Measurements from ENCODE around the gene SIK2. TPM values are rescaled to one million over a fixed set of nuclear protein-coding genes. Genes with fewer than 3 reads are reported as not detected.

Gene SIK2
- total RNA-seq, 1 donor from 2014 or later, result 14.3 TPM

- peak overlapping the region; percentile 67 for H3K27ac Mint-ChIP-seq (ENCODE audit: unreplicated experiment)
- H3K4me2 ChIP-seq (ENCODE audit: low read length), result peak overlapping the region; percentile 74
- peak overlapping the region; percentile 66 for H3K27ac ChIP-seq (ENCODE audit: low read depth, low read length)
- H3K27me3 Mint-ChIP-seq (ENCODE audit: low read depth, unreplicated experiment), result no peaks in the 10 kb centered on the region
- H3K4me3 ChIP-seq (ENCODE audit: insufficient read depth, low read depth, low read length), result peak overlapping the region; percentile 29
- peaks cover 22% of the 10 kb centered on the region for H3K4me1 Mint-ChIP-seq (ENCODE audit: low read depth, unreplicated experiment)
- no peaks in the 10 kb centered on the region for H4K20me1 ChIP-seq (ENCODE audit: insufficient read depth, low read length)
- H3K9ac ChIP-seq (ENCODE audit: low read length), result peak overlapping the region; percentile 53
- H3K9me3 ChIP-seq (ENCODE audit: insufficient read depth, low read depth, low read length), result no peaks in the 10 kb centered on the region
- no peaks in the 10 kb centered on the region for H3K27me3 ChIP-seq (ENCODE audit: insufficient read depth, low read length)
- no peaks in the 10 kb centered on the region for H3K9me3 Mint-ChIP-seq (ENCODE audit: unreplicated experiment)
- H2AFZ ChIP-seq (ENCODE audit: low read depth, low read length), result peak overlapping the region; percentile 28
- peaks cover 18% of the 10 kb centered on the region for H3K4me1 ChIP-seq (ENCODE audit: insufficient read depth, low read length)
- FAIRE-seq, result no peak
- no peak for TF ChIP-seq EZH2 (IDR thresholded peaks at IDR 0.05; ENCODE audit: insufficient read depth, low read length)
- TF ChIP-seq CTCF (IDR thresholded peaks at IDR 0.05; ENCODE audit: insufficient read depth, low read depth, low read length), result no peak
- no peak overlapping the region for H3K4me3 Mint-ChIP-seq (ENCODE audit: unreplicated experiment)
- H3K79me2 ChIP-seq (ENCODE audit: insufficient read depth, low read length), result no peaks in the 10 kb centered on the region
- DNase-seq (ENCODE audit: low read depth), result peak; percentile 86
- peaks cover 21% of the 10 kb centered on the region for H3K36me3 Mint-ChIP-seq (ENCODE audit: low read depth, unreplicated experiment)
- peaks cover 41% of the 10 kb centered on the region for H3K36me3 ChIP-seq (ENCODE audit: insufficient read depth, low read length)
Observed at GRCh38 chr11:111718436-111718835, 116.2 kb downstream of the SIK2 start.

GRCh38 chr11:111718859-111719258 lies 116.6 kb downstream of the SIK2 start:
- Mint-ChIP-seq H3K36me3 (ENCODE audit: low read depth, unreplicated experiment) (peaks cover 22% of the 10 kb centered on the region), H3K9me3 (ENCODE audit: unreplicated experiment) (no peaks in the 10 kb centered on the region), H3K27ac (ENCODE audit: unreplicated experiment) (no peak overlapping the region), H3K4me3 (ENCODE audit: unreplicated experiment) (no peak overlapping the region), H3K4me1 (ENCODE audit: low read depth, unreplicated experiment) (peaks cover 22% of the 10 kb centered on the region), H3K27me3 (ENCODE audit: low read depth, unreplicated experiment) (no peaks in the 10 kb centered on the region)
- TF ChIP-seq CTCF (IDR thresholded peaks at IDR 0.05; ENCODE audit: insufficient read depth, low read depth, low read length) (no peak), EZH2 (IDR thresholded peaks at IDR 0.05; ENCODE audit: insufficient read depth, low read length) (no peak)
- peak; percentile 27 for DNase-seq (ENCODE audit: low read depth)
- Histone ChIP-seq H3K4me1 (ENCODE audit: insufficient read depth, low read length) (peaks cover 18% of the 10 kb centered on the region), H3K4me3 (ENCODE audit: insufficient read depth, low read depth, low read length) (peak overlapping the region; percentile 29), H4K20me1 (ENCODE audit: insufficient read depth, low read length) (no peaks in the 10 kb centered on the region), H3K9me3 (ENCODE audit: insufficient read depth, low read depth, low read length) (no peaks in the 10 kb centered on the region), H2AFZ (ENCODE audit: low read depth, low read length) (peak overlapping the region; percentile 28), H3K36me3 (ENCODE audit: insufficient read depth, low read length) (peaks cover 40% of the 10 kb centered on the region), H3K27ac (ENCODE audit: low read depth, low read length) (peak overlapping the region; percentile 66), H3K27me3 (ENCODE audit: insufficient read depth, low read length) (no peaks in the 10 kb centered on the region), H3K79me2 (ENCODE audit: insufficient read depth, low read length) (no peaks in the 10 kb centered on the region), H3K9ac (ENCODE audit: low read length) (peak overlapping the region; percentile 53), H3K4me2 (ENCODE audit: low read length) (peak overlapping the region; percentile 74)
- no peak for FAIRE-seq

- Histone ChIP-seq H3K4me3 (ENCODE audit: insufficient read depth, low read depth, low read length) (no peak overlapping the region), H3K9ac (ENCODE audit: low read length) (no peak overlapping the region), H3K9me3 (ENCODE audit: insufficient read depth, low read depth, low read length) (no peaks in the 10 kb centered on the region), H3K27me3 (ENCODE audit: insufficient read depth, low read length) (no peaks in the 10 kb centered on the region), H3K4me1 (ENCODE audit: insufficient read depth, low read length) (peaks cover 18% of the 10 kb centered on the region), H3K27ac (ENCODE audit: low read depth, low read length) (peak overlapping the region; percentile 66), H2AFZ (ENCODE audit: low read depth, low read length) (no peak overlapping the region), H4K20me1 (ENCODE audit: insufficient read depth, low read length) (no peaks in the 10 kb centered on the region), H3K79me2 (ENCODE audit: insufficient read depth, low read length) (no peaks in the 10 kb centered on the region), H3K4me2 (ENCODE audit: low read length) (peak overlapping the region; percentile 74), H3K36me3 (ENCODE audit: insufficient read depth, low read length) (peaks cover 39% of the 10 kb centered on the region)
- H3K36me3 Mint-ChIP-seq (ENCODE audit: low read depth, unreplicated experiment), result peaks cover 22% of the 10 kb centered on the region
- TF ChIP-seq EZH2 (IDR thresholded peaks at IDR 0.05; ENCODE audit: insufficient read depth, low read length), result no peak
- TF ChIP-seq CTCF (IDR thresholded peaks at IDR 0.05; ENCODE audit: insufficient read depth, low read depth, low read length), result no peak
- DNase-seq (ENCODE audit: low read depth), result peak; percentile 61
- H3K27me3 Mint-ChIP-seq (ENCODE audit: low read depth, unreplicated experiment), result no peaks in the 10 kb centered on the region
- no peak for FAIRE-seq
- H3K4me1 Mint-ChIP-seq (ENCODE audit: low read depth, unreplicated experiment), result peaks cover 22% of the 10 kb centered on the region
- H3K4me3 Mint-ChIP-seq (ENCODE audit: unreplicated experiment), result no peak overlapping the region
- H3K27ac Mint-ChIP-seq (ENCODE audit: unreplicated experiment), result no peak overlapping the region
- no peaks in the 10 kb centered on the region for H3K9me3 Mint-ChIP-seq (ENCODE audit: unreplicated experiment)
Observed at GRCh38 chr11:111719379-111719778, 117.1 kb downstream of the SIK2 start.
